ENCODE results near the gene FGF18.
A peak's percentile ranks its signal among the peaks of the same experiment; 100 is the strongest.

Gene FGF18

DNA sequence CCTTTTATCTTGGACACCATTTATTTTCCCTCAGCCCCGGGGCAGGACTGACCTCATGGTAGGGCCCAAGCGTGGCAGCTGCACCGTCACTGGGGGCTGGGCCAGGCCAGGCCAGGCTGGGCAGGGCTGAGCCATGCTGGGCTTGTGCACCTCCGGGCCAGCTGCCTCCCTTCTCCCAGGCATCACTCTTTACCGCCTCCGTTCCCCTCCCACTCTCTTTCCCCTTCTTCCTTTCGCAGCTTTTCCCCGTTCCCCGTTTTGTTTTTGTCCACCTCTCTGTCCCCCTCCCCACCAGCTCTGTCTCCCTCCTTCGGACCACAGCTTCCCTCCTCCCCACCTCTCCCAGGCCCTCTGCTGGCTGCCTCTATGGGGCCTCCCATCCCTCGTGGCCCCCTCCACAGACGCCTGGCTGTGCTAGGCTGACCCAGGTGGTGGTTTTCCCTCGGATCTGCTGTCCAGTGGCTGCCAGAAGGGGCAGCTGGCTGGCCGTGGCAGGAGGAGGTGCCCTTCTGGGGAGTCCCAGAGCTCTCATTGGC is 17.9 kb downstream of the FGF18 start:
- no peak overlapping the region for H3K27ac ChIP-seq
- TF ChIP-seq, protein P1, sequence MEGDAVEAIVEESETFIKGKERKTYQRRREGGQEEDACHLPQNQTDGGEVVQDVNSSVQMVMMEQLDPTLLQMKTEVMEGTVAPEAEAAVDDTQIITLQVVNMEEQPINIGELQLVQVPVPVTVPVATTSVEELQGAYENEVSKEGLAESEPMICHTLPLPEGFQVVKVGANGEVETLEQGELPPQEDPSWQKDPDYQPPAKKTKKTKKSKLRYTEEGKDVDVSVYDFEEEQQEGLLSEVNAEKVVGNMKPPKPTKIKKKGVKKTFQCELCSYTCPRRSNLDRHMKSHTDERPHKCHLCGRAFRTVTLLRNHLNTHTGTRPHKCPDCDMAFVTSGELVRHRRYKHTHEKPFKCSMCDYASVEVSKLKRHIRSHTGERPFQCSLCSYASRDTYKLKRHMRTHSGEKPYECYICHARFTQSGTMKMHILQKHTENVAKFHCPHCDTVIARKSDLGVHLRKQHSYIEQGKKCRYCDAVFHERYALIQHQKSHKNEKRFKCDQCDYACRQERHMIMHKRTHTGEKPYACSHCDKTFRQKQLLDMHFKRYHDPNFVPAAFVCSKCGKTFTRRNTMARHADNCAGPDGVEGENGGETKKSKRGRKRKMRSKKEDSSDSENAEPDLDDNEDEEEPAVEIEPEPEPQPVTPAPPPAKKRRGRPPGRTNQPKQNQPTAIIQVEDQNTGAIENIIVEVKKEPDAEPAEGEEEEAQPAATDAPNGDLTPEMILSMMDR (IDR thresholded peaks at IDR 0.05) = no peak
- no peak for DNase-seq (ENCODE audit: low spot score)
- H3K4me3 ChIP-seq = no peak overlapping the region

DNA sequence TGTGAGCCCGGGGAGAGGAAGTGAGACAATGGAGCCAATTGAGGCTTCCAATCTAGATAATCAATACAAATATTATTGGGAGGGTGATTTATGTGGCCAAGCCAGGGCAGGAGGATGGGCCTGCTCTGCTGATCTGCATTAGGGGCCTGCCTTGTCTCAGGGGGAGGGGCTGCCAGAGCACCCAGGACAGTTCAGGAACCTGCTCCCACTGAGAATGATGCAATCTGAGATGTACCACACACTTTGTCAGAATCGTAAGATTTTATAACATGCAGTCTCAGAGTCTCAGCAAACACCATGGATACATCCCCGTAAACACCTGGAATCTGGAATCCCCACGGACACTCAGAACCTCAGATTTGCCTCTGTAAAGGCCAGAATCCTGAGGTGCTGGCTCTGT is 19.3 kb downstream of the FGF18 start:
- H3K4me3 ChIP-seq = no peak overlapping the region
- no peak overlapping the region for H3K27ac ChIP-seq
- DNase-seq (ENCODE audit: low spot score) = no peak
- TF ChIP-seq, protein P1 (IDR thresholded peaks at IDR 0.05) = no peak

DNA sequence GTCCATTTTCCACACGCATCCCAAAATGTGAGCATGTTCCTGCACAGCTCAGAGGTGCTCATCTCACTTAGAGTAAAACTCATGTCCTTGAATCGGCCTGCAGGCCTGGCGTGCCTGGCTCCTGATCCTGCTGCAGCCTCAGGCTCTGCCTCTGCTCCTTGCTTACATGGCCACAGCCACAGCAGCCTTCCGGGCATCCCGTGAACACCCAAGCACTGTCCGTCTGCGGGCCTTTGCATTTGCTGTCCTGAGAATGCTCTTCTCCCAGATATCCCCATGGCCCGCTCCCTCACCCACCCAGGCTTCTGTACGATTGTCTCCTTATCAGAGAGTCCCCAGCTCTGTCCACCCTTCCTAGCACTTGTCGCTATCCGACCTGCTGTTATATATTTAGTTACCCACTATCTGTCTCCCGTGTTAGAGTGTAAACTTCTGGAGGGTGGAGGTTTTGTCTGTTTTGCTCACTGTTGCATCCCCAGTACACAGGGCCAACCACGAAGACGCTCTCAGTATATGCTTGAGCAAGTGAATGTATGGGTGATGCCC is 21.9 kb downstream of the FGF18 start:
- TF ChIP-seq, protein P1 (IDR thresholded peaks at IDR 0.05) = no peak
- Histone ChIP-seq H3K4me3 (no peak overlapping the region), H3K27ac (no peak overlapping the region)
- no peak for DNase-seq (ENCODE audit: low spot score)

DNA sequence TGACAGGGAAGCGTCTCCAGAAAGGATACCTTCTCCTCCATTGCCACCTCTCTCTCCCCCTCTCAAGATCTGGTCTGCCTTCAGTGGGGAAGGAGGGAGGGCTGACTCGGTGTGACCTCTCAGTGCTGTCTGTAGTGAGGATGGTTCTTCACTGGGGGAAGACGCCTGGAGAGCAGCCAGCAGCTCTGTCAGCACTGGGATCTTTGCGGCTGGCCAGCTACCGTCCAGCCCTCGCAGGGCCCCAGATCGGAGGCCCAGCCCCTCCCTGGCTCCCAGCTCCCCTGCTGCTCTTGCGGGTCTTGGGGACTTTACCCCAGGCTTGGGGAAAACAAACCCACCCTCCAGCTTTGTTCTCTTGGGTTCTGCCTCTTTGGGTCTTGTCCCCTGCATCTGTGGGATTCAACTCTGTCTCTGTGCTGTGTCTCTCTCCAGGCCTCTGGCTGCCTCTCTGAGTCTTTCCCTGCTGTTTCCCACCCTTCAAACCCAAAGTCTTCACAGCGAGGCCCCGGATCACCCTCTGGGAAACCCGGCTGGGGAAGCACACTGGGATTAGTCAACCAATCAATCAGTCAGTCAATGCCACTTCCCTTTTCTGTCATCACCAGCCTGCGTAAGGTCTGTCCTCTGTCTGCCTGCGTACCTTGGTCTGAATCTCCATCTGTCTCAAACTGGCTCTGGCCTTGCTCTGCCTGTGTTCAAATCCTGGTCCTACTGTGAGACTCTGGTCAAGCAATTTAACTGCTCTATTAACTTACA is 23.0 kb downstream of the FGF18 start:
- no peak overlapping the region for H3K27ac ChIP-seq
- TF ChIP-seq, protein P1 (IDR thresholded peaks at IDR 0.05) = no peak

DNA sequence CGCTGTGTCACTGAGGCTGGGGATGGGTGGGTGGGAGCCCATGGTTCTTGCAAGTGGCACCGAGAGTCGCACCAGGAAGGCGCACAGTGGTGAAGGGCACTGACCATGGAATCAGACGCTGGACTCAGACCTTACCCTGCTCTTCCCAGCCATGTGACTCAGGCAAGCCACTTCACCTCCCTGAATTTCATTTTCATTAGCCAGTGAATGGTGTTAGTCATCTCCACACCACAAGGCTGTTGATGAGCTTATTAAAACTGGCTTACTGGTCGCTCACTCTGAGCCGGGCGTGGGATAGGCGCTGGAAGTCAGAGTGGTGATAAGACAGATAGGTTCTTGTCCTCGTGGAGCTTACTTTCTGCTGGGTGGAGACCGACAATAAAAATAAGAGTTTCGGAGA is 25.1 kb downstream of the FGF18 start:
- no peak overlapping the region for H3K4me3 ChIP-seq
- no peak for DNase-seq (ENCODE audit: low spot score)
- TF ChIP-seq, protein P1 (IDR thresholded peaks at IDR 0.05) = no peak
- no peak overlapping the region for H3K27ac ChIP-seq

More for the DNA sequence above, 23.0 kb downstream of the FGF18 start:
- DNase-seq (ENCODE audit: low spot score) = no peak
- no peak overlapping the region for H3K4me3 ChIP-seq

DNA sequence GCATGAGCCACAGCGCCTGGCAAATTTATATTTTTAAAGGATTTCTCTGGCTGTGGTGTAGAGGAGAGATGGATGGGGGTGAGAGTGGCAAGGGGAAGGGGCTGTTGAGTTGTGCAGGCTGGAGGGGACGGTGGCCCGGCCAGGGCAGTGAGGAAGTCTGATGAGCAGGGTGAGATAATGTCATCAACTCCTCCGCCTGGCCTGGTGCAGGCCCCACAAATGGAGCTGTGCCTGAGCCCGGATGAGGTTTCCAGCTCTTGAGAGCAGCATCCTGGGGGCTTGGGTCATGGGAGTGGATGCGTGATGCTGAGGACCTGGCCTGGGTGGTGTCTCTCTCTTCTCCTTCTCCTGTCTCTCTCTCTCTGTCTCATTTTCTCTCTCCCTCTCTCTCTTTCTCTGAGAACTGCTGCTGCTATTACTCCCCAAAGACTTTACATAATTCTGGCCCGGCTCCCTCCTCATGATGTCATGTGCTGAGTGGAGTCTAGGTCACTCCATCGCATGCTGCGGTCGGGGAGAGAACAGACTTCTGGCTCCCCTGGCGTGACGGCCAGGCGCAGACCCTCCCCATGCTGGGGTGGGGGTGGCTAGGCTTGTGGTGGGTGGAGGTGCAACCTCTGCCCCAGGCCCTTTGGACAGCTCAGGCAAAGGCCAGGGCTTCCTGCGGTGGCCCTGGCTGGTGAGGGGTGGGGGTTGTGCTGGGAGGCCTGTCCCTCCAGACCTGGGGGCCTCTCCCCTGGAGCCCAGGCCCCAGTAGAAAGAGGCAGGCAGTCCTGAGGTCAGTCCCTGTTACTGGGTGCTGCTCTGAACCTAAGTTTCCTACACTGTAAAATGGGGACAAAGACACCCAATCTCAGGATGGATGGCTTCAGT is 26.4 kb downstream of the FGF18 start:
- peak overlapping the region in 1 of 2 donors; percentile 5 for H3K27ac ChIP-seq
- no peak overlapping the region for H3K4me3 ChIP-seq
- DNase-seq (ENCODE audit: low spot score) = no peak
- TF ChIP-seq, protein P1 (IDR thresholded peaks at IDR 0.05) = no peak

Data from coronary artery (tissue), 2 donors.